DND-41 (cell line): Measurements from ENCODE around the gene EPHB1.
"Not testable (repeated sequence)": the region's sequence is repeated elsewhere in the genome, so short reads cannot be mapped to it uniquely, and the experiment has no call there.

Experiments used
- ATAC-seq: fragments of 200-7000 bp; cut with Tn5 transposase; 3 replicates; pipeline ENCODE4 v1.9.1; 2021; ENCODE audit warnings: low read depth; ENCODE audit not compliant: insufficient read depth
- DNase-seq: peaks from one replicate; pipeline ENCODE4 v3.0.0-alpha.2; 2020
- H2AFZ ChIP-seq: 2 replicates; pipeline ENCODE4 v1.6.0; 2012; ENCODE audit warnings: low read depth, low read length
- H3K27ac ChIP-seq: 2 replicates; pipeline ENCODE4 v1.5.1; 2012; ENCODE audit warnings: low read length, inconsistent platforms
- H3K27me3 ChIP-seq: fragments of 200-600 bp; sonication (generic); 2 replicates; pipeline ENCODE4 v1.6.0; 2012; ENCODE audit warnings: low read length, mild to moderate bottlenecking, inconsistent platforms; ENCODE audit not compliant: insufficient read depth, poor library complexity
- H3K36me3 ChIP-seq: 2 replicates; pipeline ENCODE4 v1.5.1; 2012; ENCODE audit warnings: low read length, inconsistent platforms; ENCODE audit not compliant: insufficient read depth
- H3K4me1 ChIP-seq: 2 replicates; pipeline ENCODE4 v1.5.1; 2012; ENCODE audit warnings: mild to moderate bottlenecking, low read length; ENCODE audit not compliant: insufficient read depth
- H3K4me2 ChIP-seq: 2 replicates; pipeline ENCODE4 v1.6.0; 2012; ENCODE audit warnings: mild to moderate bottlenecking, moderate library complexity, low read length, inconsistent platforms; ENCODE audit not compliant: insufficient read depth
- H3K4me3 ChIP-seq, 2 experiments: fragments of 200-600 bp in 1 of 2; shearing (Covaris generic) in 1 of 2; 2 replicates each; pipeline ENCODE4 v1.5.1; 2012 to 2016; ENCODE audit warnings: inconsistent platforms in 2 of 2, low read length in 2 of 2, mild to moderate bottlenecking in 2 of 2, low read depth in 1 of 2, moderate library complexity in 1 of 2
- H3K79me2 ChIP-seq: 2 replicates; pipeline ENCODE4 v1.6.0; 2012; ENCODE audit warnings: low read length, inconsistent platforms; ENCODE audit not compliant: insufficient read depth
- H3K9ac ChIP-seq: 2 replicates; pipeline ENCODE4 v1.6.0; 2012; ENCODE audit warnings: low read depth, mild to moderate bottlenecking, inconsistent platforms, low read length, moderate library complexity
- H3K9me3 ChIP-seq: 2 replicates; pipeline ENCODE4 v1.5.1; 2012; ENCODE audit warnings: low read length, moderate library complexity, mild to moderate bottlenecking, inconsistent platforms; ENCODE audit not compliant: insufficient read depth, severe bottlenecking
- H4K20me1 ChIP-seq: 2 replicates; pipeline ENCODE4 v1.6.0; 2012; ENCODE audit warnings: low read length; ENCODE audit not compliant: insufficient read depth
- EZH2 ChIP-seq: IDR thresholded peaks from 3 replicates; pipeline ENCODE4 v1.6.1; 2012; ENCODE audit warnings: borderline replicate concordance, low read depth, mild to moderate bottlenecking, moderate library complexity, low read length, inconsistent platforms; ENCODE audit not compliant: severe bottlenecking
- TF ChIP-seq, protein P1 (sequence below): IDR thresholded peaks from 2 replicates; pipeline ENCODE4 v1.5.1; 2012; ENCODE audit warnings: borderline replicate concordance, low read length, moderate library complexity, mild to moderate bottlenecking; ENCODE audit not compliant: poor library complexity, severe bottlenecking; ENCODE audit errors: extremely low read depth

The EPHB1 gene

DNA sequence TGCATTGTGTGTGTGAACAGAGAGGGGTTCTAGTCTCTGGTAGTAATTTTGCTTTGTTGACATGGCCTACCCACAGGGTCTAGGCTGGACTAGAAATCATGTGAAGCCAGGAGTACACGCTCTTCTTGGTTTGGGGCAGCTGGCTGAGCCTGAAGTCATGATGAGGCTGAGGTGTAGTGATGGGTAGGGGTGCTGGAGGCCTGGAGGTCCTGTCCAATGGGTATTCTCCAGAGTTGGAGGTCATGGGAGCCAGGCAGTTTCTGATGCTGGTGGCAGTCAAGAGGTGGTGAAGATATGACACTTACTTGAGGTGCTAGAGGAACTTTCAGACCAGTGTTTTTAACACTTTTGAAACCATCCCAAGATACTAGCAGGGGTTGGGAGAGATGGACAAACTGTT lies 18.5 kb upstream of the EPHB1 start:
- H3K79me2 ChIP-seq: no peaks in the 10 kb centered on the region
- no peak overlapping the region for H2AFZ ChIP-seq
- H4K20me1 ChIP-seq: no peaks in the 10 kb centered on the region
- ATAC-seq (no peak), DNase-seq (no peak)
- peaks cover 2% of the 10 kb centered on the region for H3K27me3 ChIP-seq
- H3K36me3 ChIP-seq: no peaks in the 10 kb centered on the region
- no peak overlapping the region for H3K4me2 ChIP-seq
- no peaks in the 10 kb centered on the region for H3K9me3 ChIP-seq
- H3K27ac ChIP-seq: no peak overlapping the region
- no peak overlapping the region for H3K4me3 ChIP-seq
- H3K4me1 ChIP-seq: no peaks in the 10 kb centered on the region
- no peak overlapping the region for H3K9ac ChIP-seq
- TF ChIP-seq EZH2: no peak
- TF ChIP-seq, protein P1, sequence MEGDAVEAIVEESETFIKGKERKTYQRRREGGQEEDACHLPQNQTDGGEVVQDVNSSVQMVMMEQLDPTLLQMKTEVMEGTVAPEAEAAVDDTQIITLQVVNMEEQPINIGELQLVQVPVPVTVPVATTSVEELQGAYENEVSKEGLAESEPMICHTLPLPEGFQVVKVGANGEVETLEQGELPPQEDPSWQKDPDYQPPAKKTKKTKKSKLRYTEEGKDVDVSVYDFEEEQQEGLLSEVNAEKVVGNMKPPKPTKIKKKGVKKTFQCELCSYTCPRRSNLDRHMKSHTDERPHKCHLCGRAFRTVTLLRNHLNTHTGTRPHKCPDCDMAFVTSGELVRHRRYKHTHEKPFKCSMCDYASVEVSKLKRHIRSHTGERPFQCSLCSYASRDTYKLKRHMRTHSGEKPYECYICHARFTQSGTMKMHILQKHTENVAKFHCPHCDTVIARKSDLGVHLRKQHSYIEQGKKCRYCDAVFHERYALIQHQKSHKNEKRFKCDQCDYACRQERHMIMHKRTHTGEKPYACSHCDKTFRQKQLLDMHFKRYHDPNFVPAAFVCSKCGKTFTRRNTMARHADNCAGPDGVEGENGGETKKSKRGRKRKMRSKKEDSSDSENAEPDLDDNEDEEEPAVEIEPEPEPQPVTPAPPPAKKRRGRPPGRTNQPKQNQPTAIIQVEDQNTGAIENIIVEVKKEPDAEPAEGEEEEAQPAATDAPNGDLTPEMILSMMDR: no peak

DNA sequence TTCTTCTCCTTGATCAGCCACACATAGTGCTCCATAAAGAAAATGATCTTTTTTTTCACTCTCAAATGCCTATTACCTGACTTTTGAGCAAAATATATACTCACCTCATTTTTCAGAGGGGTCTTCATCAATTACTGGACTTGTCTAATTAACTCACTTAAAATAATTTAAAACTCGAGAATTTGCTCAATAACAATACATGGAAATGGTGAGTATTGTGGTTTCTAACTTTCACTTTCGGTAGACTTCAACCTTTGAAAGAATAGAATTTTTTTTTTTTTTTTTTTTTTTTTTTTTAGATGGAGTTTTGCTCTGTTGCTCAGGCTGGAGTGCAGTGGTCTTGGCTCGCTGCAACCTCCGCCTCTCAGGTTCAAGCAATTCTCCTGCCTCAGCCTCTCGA lies 17.7 kb upstream of the EPHB1 start:
- no peaks in the 10 kb centered on the region for H3K36me3 ChIP-seq
- no peak overlapping the region for H3K27ac ChIP-seq
- no peaks in the 10 kb centered on the region for H3K4me1 ChIP-seq
- no peak overlapping the region for H2AFZ ChIP-seq
- H4K20me1 ChIP-seq: no peaks in the 10 kb centered on the region
- TF ChIP-seq, protein P1: no peak
- TF ChIP-seq EZH2: no peak
- DNase-seq (no peak), ATAC-seq (no peak)
- no peak overlapping the region for H3K9ac ChIP-seq
- no peak overlapping the region for H3K4me2 ChIP-seq
- H3K27me3 ChIP-seq: peaks cover 2% of the 10 kb centered on the region
- no peak overlapping the region for H3K4me3 ChIP-seq
- no peaks in the 10 kb centered on the region for H3K79me2 ChIP-seq
- no peaks in the 10 kb centered on the region for H3K9me3 ChIP-seq

DNA sequence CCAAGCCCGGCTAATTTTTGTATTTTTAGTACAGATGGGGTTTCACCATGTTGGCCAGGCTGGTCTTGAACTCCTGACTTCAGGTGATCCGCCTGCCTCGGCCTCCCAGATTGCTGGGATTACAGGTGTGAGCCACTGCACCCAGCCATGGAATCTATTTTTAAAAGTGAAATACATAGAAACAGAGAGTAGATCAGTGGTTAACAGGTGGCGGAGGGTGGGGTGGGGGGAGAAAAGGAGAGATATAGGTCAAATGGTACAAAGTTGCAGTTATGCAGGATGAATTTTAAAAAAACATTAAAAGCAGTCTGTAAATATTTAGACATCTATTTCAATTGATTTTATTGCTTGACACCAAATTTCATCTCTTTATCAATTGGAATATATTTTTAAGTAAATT lies 6.8 kb upstream of the EPHB1 start:
- H4K20me1 ChIP-seq, DNase-seq, H3K9me3 ChIP-seq, H3K79me2 ChIP-seq, H3K4me3 ChIP-seq, H2AFZ ChIP-seq, H3K4me1 ChIP-seq, H3K4me2 ChIP-seq, H3K9ac ChIP-seq, H3K27ac ChIP-seq, ATAC-seq, H3K36me3 ChIP-seq, H3K27me3 ChIP-seq: not testable (repeated sequence)

DNA sequence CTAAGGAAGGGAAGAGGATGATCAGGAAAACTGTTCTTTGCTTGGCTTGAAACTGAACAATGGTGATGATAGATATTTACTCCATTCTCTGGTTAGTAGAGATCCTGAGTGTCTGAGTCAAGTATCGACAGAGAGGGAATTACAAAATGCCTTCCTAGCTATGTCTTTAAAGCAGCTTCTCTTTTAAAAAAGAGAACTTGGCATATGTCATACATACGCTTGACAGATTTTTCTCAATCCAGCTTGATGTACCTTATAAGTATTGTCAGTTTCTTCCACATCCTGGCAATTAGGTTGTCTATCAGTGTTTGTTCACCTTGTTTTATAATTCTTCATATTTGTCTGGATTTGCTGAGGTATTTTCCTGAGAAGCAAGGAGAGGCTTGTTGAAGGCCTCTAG lies 5.0 kb upstream of the EPHB1 start:
- no peaks in the 10 kb centered on the region for H3K79me2 ChIP-seq
- no peak overlapping the region for H3K4me3 ChIP-seq
- H3K27me3 ChIP-seq: peaks cover 5% of the 10 kb centered on the region
- TF ChIP-seq, protein P1: no peak
- no peak for TF ChIP-seq EZH2
- ATAC-seq (no peak), DNase-seq (no peak)
- no peak overlapping the region for H3K4me2 ChIP-seq
- no peaks in the 10 kb centered on the region for H3K9me3 ChIP-seq
- no peak overlapping the region for H3K9ac ChIP-seq
- H3K36me3 ChIP-seq: no peaks in the 10 kb centered on the region
- no peak overlapping the region for H3K27ac ChIP-seq
- H3K4me1 ChIP-seq: no peaks in the 10 kb centered on the region
- H4K20me1 ChIP-seq: no peaks in the 10 kb centered on the region
- no peak overlapping the region for H2AFZ ChIP-seq
